ENCODE results near the gene GADL1.

Gene GADL1

DNA sequence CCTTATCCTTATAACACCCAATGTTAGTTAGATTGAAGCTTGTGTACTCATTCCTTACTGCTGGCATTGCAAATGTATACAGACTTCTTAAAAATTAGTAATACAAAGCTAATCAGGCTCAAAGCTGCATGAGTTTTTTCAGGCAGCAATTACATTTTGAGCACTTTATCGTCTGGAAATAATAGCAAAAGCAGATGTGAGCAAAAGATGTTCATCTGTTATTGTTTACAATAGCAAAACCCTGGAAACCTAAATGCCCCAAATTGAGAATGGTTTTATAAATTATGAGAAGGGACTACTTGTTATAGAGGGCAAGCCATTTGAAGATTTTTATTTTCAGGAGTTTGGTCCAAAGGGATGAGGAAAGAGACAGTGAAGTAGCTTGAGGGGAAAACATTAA lies 126.4 kb downstream of the GADL1 start:
- TF ChIP-seq, protein P1, sequence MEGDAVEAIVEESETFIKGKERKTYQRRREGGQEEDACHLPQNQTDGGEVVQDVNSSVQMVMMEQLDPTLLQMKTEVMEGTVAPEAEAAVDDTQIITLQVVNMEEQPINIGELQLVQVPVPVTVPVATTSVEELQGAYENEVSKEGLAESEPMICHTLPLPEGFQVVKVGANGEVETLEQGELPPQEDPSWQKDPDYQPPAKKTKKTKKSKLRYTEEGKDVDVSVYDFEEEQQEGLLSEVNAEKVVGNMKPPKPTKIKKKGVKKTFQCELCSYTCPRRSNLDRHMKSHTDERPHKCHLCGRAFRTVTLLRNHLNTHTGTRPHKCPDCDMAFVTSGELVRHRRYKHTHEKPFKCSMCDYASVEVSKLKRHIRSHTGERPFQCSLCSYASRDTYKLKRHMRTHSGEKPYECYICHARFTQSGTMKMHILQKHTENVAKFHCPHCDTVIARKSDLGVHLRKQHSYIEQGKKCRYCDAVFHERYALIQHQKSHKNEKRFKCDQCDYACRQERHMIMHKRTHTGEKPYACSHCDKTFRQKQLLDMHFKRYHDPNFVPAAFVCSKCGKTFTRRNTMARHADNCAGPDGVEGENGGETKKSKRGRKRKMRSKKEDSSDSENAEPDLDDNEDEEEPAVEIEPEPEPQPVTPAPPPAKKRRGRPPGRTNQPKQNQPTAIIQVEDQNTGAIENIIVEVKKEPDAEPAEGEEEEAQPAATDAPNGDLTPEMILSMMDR (IDR thresholded peaks at IDR 0.05; ENCODE audit: insufficient read depth, low read depth, low read length, missing control alignments): no peak
- DNase-seq (ENCODE audit: low read depth): no peak
- H3K4me3 ChIP-seq (ENCODE audit: low read depth, low read length): no peak overlapping the region

DNA sequence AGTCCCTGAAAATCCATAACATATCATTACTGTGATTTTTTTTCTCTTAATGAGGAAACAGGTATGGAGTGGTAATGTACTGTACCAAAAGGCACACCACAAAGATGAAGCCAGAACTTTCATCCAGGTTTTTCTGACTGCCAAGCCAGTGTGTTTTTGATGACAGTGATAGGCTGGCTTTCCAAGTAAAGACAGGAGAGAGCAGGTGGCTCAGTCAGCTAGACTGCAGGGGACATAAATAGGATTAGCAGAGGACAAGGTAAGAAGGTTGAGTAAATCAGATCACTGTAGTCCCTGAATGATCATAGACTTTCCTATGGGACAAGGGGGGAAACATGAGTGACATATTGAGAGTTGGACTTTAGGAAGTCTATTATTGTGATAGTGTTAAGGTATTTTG lies 127.9 kb downstream of the GADL1 start:
- DNase-seq (ENCODE audit: low read depth): no peak
- H3K4me3 ChIP-seq (ENCODE audit: low read depth, low read length): no peak overlapping the region
- TF ChIP-seq, protein P1 (IDR thresholded peaks at IDR 0.05; ENCODE audit: insufficient read depth, low read depth, low read length, missing control alignments): no peak

DNA sequence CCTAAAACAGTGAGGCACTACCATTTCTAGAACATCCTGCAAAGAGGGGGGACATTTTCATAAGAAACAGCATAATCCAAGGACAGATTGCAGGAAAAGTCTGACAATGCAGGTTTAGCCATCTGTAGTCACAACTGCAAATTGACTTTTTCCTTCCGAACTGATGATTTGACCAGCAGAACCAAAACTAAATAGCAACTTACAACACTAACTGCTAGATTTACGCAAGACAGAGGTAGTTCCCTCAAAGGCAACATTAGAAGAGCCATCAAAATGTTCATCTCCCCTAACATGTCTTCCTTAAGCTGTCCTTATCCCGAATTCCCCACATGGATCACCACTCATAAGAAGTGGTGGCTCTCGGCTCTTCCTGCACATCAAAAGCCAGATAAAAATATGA lies 129.6 kb downstream of the GADL1 start:
- no peak for DNase-seq (ENCODE audit: low read depth)
- TF ChIP-seq, protein P1 (IDR thresholded peaks at IDR 0.05; ENCODE audit: insufficient read depth, low read depth, low read length, missing control alignments): no peak
- no peak overlapping the region for H3K4me3 ChIP-seq (ENCODE audit: low read depth, low read length)

DNA sequence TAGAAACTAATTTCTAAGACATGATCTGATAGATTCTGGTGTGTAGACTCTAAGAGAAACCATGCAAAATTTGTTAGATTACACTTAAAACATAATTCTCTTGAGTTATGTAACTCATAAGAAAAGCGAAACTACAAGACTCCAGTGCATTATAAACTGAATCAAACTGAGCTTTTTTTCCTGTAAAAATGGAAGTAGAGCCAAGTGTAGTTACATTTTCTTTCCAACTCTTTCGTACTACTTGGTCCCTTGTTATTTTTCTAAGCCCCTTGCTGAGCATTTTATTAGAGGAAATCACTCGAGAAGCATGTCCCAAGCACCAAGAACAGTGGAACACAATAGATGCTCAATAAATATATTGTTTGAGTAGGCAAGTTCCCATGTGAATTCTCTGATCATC lies 130.2 kb downstream of the GADL1 start:
- TF ChIP-seq, protein P1 (IDR thresholded peaks at IDR 0.05; ENCODE audit: insufficient read depth, low read depth, low read length, missing control alignments): no peak
- H3K4me3 ChIP-seq (ENCODE audit: low read depth, low read length): no peak overlapping the region
- DNase-seq (ENCODE audit: low read depth): no peak

DNA sequence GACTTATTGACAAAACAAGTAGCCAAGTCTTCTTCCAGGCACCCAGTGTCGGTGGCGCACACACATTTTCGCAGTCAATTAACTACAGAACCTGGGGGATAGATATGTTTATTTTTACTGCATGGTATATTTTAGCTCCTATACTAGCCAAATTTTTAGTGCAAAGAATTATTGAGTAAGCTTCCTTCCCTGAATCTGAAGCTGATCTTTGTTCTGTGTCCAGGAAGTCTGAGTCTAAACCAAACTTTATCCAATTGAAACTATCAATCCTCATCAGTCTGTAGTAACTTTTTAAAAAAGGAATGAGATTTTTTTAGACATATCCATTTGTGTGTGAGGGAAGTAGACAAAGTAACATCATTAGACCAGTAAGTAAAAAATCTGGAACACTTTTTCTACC lies 133.1 kb downstream of the GADL1 start:
- no peak for DNase-seq (ENCODE audit: low read depth)
- no peak overlapping the region for H3K4me3 ChIP-seq (ENCODE audit: low read depth, low read length)
- TF ChIP-seq, protein P1 (IDR thresholded peaks at IDR 0.05; ENCODE audit: insufficient read depth, low read depth, low read length, missing control alignments): no peak

DNA sequence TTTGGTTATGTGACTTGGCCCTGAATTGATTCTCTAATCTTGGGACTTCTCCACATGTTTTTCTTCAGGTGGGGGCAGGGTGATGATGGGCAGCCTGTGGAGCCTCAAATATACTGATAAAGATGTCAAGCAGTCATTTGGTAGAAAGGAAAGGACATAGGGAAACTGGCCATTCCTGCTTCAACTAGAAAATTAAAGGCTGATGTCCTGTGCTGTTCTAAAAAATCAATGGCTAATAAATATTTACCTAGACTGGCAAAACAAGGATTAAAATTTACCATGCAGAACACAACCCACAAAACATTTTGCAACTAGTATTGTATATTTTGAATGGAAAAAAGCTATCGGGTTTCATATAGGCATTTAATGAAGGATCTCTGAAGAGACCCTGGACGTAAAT lies 133.7 kb downstream of the GADL1 start:
- TF ChIP-seq, protein P1 (IDR thresholded peaks at IDR 0.05; ENCODE audit: insufficient read depth, low read depth, low read length, missing control alignments): no peak
- H3K4me3 ChIP-seq (ENCODE audit: low read depth, low read length): no peak overlapping the region
- DNase-seq (ENCODE audit: low read depth): no peak

DNA sequence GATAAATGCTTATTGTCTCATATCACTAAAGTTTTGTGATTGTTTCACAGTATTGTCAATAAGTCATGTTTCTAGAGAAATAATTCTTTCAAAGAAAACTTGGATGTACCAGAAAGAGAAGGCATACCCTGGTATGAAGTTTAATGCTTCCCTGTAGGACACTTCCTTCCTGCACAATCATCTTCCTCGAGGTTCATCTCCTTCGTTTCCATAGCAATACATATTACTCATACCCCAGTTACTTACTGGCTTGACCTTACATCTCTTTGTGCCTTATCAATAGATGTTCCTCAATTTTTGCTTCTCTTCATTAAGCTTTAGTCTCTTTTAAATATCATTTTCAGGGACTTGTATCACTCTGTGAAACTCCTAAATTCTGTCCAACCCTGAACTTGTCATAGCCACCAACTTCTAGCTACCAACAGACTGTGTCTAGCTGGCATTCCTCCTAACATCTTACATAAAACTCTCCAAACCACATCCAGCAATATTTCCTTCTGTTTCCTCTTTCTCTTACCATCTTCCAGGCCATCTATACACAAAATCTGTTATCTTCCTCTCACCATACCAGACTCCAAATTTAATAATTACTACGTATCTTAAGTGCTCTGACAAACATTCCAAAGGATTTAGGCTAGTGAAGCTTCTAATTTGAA lies 134.3 kb downstream of the GADL1 start:
- no peak for DNase-seq (ENCODE audit: low read depth)
- H3K4me3 ChIP-seq (ENCODE audit: low read depth, low read length): no peak overlapping the region

More for the DNA sequence above, 134.3 kb downstream of the GADL1 start:
- TF ChIP-seq, protein P1 (IDR thresholded peaks at IDR 0.05; ENCODE audit: insufficient read depth, low read depth, low read length, missing control alignments): no peak
